Measurements from ENCODE around the gene NUDT4.

GRCh38 chr12:93441617-93442410 is 64.1 kb downstream of the NUDT4 start, which contains the start of gene UBE2N:
- TF ChIP-seq CTCF (IDR thresholded peaks at IDR 0.05) (no peak), POLR2AphosphoS5 (IDR thresholded peaks at IDR 0.05) (peak; percentile 85), POLR2A (IDR thresholded peaks at IDR 0.05) (peak; percentile 52)

All from prostate gland (tissue), 2 donors.